K562 (cell line): Measurements from ENCODE around the gene HOXA9. TPM values are rescaled to one million over a fixed set of nuclear protein-coding genes. Genes with fewer than 3 reads are reported as not detected.

Source experiments
- CBX2 ChIP-seq: fragments of 200-600 bp; sonication (generic); IDR thresholded peaks from one replicate; pipeline ENCODE4 v1.6.1; 2012; ENCODE audit warnings: mild to moderate bottlenecking, low read length, inconsistent platforms; ENCODE audit not compliant: insufficient read depth, poor library complexity, severe bottlenecking
- CHD4 ChIP-seq: fragments of 200-600 bp; sonication (generic); IDR thresholded peaks from 3 replicates; pipeline ENCODE4 v1.6.1; 2012; ENCODE audit warnings: low read depth, mild to moderate bottlenecking, mixed read lengths, low read length, inconsistent platforms; ENCODE audit not compliant: insufficient read depth, insufficient replicate concordance, poor library complexity, severe bottlenecking
- ELF1 ChIP-seq: fragments of 200-800 bp; sonication (Bioruptor generic); IDR thresholded peaks from 2 replicates; pipeline ENCODE4 v1.6.1; 2016; ENCODE audit warnings: missing genetic modification characterization, missing compliant biosample characterization
- RFX7 ChIP-seq: fragments of 250-450 bp; sonication (Bioruptor Pico); IDR thresholded peaks from 2 replicates; pipeline ENCODE4 v1.5.1; 2021; ENCODE audit warnings: mild to moderate bottlenecking
- SAFB2 ChIP-seq: fragments of 200-400 bp; formaldehyde crosslinking; IDR thresholded peaks from 2 replicates; pipeline ENCODE4 v1.6.1; 2018; ENCODE audit warnings: borderline replicate concordance, low read length, low read depth, moderate library complexity; ENCODE audit not compliant: severe bottlenecking
- SETDB1 ChIP-seq: IDR thresholded peaks from one replicate; pipeline ENCODE4 v1.6.1; 2012; ENCODE audit warnings: low read length, control low read depth, inconsistent platforms
- ZNF263 ChIP-seq: sonication (generic); formaldehyde crosslinking; IDR thresholded peaks from 2 replicates; pipeline ENCODE4 v1.8.0; 2022; ENCODE audit warnings: mild to moderate bottlenecking, missing genetic modification reagents, borderline replicate concordance
- ZNF551 ChIP-seq: fragments of 250-450 bp; sonication (Bioruptor Pico); IDR thresholded peaks from 2 replicates; pipeline ENCODE4 v1.5.0; 2021; ENCODE audit warnings: mild to moderate bottlenecking, moderate library complexity
- polyA plus RNA-seq, 8 experiments: library from polyadenylated mRNA; depleted of rRNA in 4 of 8; stranded (reverse) in 5 of 8; unstranded in 3 of 8; fragments of >200 nt; fragmentation: Nextera tagmentation in 2 of 8; fragmentation: Illumina TruSeq in 1 of 8; extraction: Ambion mirVana in 2 of 8; extraction: Trizol in 1 of 8; gene quantifications; 2 replicates each; pipeline versions ENCODE4 v1.2.1 to v1.2.3, GENCODE V29; 2011 to 2014; ENCODE audit warnings: inconsistent platforms in 1 of 8, missing spikeins in 1 of 8
- total RNA-seq, 7 experiments: library from RNA; depleted of rRNA in 6 of 7; stranded (reverse); fragments of >200 nt in 6 of 7; fragmentation: Illumina TruSeq in 2 of 7; extraction: Trizol in 2 of 7; gene quantifications; 2 replicates each; pipeline versions ENCODE4 v1.2.1 to v1.2.3, GENCODE V29; 2011 to 2021; ENCODE audit warnings: low replicate concordance in 1 of 7
- TF ChIP-seq, protein P1 (sequence below): fragments of 250-450 bp; sonication (Bioruptor Pico); IDR thresholded peaks from 2 replicates; pipeline ENCODE4 v1.5.0; 2021
- TF ChIP-seq, protein P2 (sequence below): sonication (generic); formaldehyde crosslinking; IDR thresholded peaks from 2 replicates; pipeline ENCODE4 v1.8.1; 2023; ENCODE audit warnings: mild to moderate bottlenecking, missing genetic modification reagents

The HOXA9 gene
- total and polyA plus RNA-seq, 9 of the 15 experiments (the other 6 are each of a cell fraction or from before 2014, with no cell fraction given), result not detected

DNA sequence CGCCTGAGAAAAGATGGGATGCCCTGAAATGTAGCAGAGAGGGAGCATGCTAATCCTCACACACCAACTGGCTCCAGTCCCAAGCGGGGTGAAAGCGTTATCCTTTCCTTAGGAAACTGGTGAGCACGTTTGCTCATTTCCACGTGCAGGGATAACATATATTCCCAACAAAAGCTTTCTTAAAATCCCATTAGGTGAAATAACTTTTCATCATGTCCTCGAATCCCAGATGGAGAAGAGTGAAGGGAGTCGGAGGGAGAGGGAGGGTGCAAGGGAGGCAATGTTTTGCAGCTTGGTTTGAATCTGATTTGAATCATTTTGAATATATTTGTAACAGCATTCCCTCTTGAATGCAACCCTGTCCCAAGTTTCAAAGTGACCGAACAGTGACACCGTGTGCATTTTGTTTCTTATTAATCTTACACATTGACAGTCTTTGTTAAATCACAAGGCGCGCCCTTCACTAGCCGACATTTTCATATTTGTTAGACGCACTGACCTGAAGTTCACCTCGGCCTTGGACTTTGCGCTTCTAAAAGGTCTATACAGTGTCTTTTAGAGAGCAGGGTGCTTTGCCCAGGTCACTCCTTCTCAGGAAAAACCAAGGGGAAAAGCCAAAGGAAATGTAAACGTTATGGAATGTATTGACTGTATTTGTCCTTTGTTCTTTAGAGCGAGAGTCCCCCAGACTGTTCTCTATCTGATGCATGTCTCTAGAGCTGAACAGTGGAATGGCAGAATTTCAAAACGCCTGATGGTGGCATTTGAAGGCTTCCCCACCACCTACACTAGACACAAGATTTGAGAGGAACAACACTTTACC is 31.7 kb downstream of the HOXA9 start (continued):
- TF ChIP-seq RFX7, result no peak
- no peak for TF ChIP-seq CHD4
- TF ChIP-seq, protein P1, sequence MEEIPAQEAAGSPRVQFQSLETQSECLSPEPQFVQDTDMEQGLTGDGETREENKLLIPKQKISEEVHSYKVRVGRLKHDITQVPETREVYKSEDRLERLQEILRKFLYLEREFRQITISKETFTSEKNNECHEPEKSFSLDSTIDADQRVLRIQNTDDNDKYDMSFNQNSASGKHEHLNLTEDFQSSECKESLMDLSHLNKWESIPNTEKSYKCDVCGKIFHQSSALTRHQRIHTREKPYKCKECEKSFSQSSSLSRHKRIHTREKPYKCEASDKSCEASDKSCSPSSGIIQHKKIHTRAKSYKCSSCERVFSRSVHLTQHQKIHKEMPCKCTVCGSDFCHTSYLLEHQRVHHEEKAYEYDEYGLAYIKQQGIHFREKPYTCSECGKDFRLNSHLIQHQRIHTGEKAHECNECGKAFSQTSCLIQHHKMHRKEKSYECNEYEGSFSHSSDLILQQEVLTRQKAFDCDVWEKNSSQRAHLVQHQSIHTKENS (CRISPR knock-in tag), result no peak
- no peak for TF ChIP-seq SAFB2
- TF ChIP-seq, protein P2, sequence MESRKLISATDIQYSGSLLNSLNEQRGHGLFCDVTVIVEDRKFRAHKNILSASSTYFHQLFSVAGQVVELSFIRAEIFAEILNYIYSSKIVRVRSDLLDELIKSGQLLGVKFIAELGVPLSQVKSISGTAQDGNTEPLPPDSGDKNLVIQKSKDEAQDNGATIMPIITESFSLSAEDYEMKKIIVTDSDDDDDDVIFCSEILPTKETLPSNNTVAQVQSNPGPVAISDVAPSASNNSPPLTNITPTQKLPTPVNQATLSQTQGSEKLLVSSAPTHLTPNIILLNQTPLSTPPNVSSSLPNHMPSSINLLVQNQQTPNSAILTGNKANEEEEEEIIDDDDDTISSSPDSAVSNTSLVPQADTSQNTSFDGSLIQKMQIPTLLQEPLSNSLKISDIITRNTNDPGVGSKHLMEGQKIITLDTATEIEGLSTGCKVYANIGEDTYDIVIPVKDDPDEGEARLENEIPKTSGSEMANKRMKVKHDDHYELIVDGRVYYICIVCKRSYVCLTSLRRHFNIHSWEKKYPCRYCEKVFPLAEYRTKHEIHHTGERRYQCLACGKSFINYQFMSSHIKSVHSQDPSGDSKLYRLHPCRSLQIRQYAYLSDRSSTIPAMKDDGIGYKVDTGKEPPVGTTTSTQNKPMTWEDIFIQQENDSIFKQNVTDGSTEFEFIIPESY (CRISPR knock-in tag), result no peak
- no peak for TF ChIP-seq ELF1 (tag)
- TF ChIP-seq CBX2, result no peak
- no peak for TF ChIP-seq SETDB1
- no peak for TF ChIP-seq ZNF263
- TF ChIP-seq ZNF551 (CRISPR knock-in tag), result no peak
- TF ChIP-seq, all 486 proteins: peak for 0
